Inferior parietal cortex (tissue), 1 donor: Measurements from ENCODE around the gene TH.

Source experiments
- DNase-seq: peaks from one replicate; pipeline ENCODE4 v3.0.0-alpha.2; 2016; ENCODE audit errors: extremely low spot score

TH gene

GRCh38 chr11:2171591-2172003 is at the start of gene TH:
TSS of gene TH (minus strand) at chr11:2171815. CDS start at chr11:2171786, 29 bp downstream.
- no peak for DNase-seq

GRCh38 chr11:2221024-2221423 is 49.4 kb upstream of the TH start:
- DNase-seq = no peak

GRCh38 chr11:2220173-2220771 is 48.7 kb upstream of the TH start:
- no peak for DNase-seq

GRCh38 chr11:2219318-2220017 is 47.9 kb upstream of the TH start:
- DNase-seq = no peak

- no peak for DNase-seq
Measured at GRCh38 chr11:2218031-2218633, 46.5 kb upstream of the TH start.

- DNase-seq = no peak
Measured at GRCh38 chr11:2217211-2218030, 45.8 kb upstream of the TH start.

- DNase-seq = no peak
Measured at GRCh38 chr11:2216400-2217064, 44.9 kb upstream of the TH start.

- no peak for DNase-seq
Measured at GRCh38 chr11:2215561-2216399, 44.2 kb upstream of the TH start.

- DNase-seq = no peak
Measured at GRCh38 chr11:2215230-2215560, 43.6 kb upstream of the TH start.

- no peak for DNase-seq
Measured at GRCh38 chr11:2214527-2215229, 43.1 kb upstream of the TH start.

- no peak for DNase-seq
Measured at GRCh38 chr11:2213890-2214526, 42.4 kb upstream of the TH start.

GRCh38 chr11:2213384-2213842 is 41.8 kb upstream of the TH start:
- DNase-seq = no peak

- DNase-seq = no peak
Measured at GRCh38 chr11:2212411-2213251, 41.0 kb upstream of the TH start.

- no peak for DNase-seq
Measured at GRCh38 chr11:2211113-2211971, 39.7 kb upstream of the TH start.

GRCh38 chr11:2210366-2211112 is 38.9 kb upstream of the TH start:
- no peak for DNase-seq

GRCh38 chr11:2209900-2210321 is 38.3 kb upstream of the TH start:
- no peak for DNase-seq

GRCh38 chr11:2209370-2209801 is 37.8 kb upstream of the TH start:
- DNase-seq = no peak
